AG04449 (cell line): ENCODE data around the gene CMIP.

Experiments
- CTCF ChIA-PET: fragments of 350-600 bp; formaldehyde crosslinking; extraction: SDS; loops from one replicate; lab custom pipeline; 2021; ENCODE audit warnings: antibody characterized with exemption; lab: Yijun Ruan, JAX
- POLR2A ChIA-PET: fragments of 400-600, 350-600 bp; formaldehyde crosslinking; extraction: SDS; loops from one replicate; lab custom pipeline; 2020; ENCODE audit warnings: antibody characterized with exemption, inconsistent platforms; lab: Yijun Ruan, JAX
- DNase-seq: peaks from one replicate; pipeline ENCODE4 v3.0.0-alpha.2; 2010; ENCODE audit warnings: low read depth, low spot score
- H3K4me3 ChIP-seq: 2 replicates; pipeline ENCODE4 v1.5.1; 2011; ENCODE audit warnings: low read depth, mild to moderate bottlenecking, control low read depth, low read length
- TF ChIP-seq, protein P1 (sequence below): IDR thresholded peaks from one replicate; pipeline ENCODE4 v1.5.1; 2011; ENCODE audit warnings: mild to moderate bottlenecking, moderate library complexity, low read length, control low read depth, inconsistent platforms; ENCODE audit not compliant: insufficient read depth; ENCODE audit errors: missing control alignments

CMIP gene

GRCh38 chr16:81609323-81609892 lies 164.8 kb downstream of the CMIP start:
- ChIA-PET POLR2A (no interaction called here), CTCF (interaction anchor here (0.6 to 1.4 kb wide), 4 partner anchors 14 to 224 kb away, joined by 3 read pairs; no protein-coding TSS in a partner anchor)
- no peak for DNase-seq
- TF ChIP-seq, protein P1, sequence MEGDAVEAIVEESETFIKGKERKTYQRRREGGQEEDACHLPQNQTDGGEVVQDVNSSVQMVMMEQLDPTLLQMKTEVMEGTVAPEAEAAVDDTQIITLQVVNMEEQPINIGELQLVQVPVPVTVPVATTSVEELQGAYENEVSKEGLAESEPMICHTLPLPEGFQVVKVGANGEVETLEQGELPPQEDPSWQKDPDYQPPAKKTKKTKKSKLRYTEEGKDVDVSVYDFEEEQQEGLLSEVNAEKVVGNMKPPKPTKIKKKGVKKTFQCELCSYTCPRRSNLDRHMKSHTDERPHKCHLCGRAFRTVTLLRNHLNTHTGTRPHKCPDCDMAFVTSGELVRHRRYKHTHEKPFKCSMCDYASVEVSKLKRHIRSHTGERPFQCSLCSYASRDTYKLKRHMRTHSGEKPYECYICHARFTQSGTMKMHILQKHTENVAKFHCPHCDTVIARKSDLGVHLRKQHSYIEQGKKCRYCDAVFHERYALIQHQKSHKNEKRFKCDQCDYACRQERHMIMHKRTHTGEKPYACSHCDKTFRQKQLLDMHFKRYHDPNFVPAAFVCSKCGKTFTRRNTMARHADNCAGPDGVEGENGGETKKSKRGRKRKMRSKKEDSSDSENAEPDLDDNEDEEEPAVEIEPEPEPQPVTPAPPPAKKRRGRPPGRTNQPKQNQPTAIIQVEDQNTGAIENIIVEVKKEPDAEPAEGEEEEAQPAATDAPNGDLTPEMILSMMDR: no peak
- H3K4me3 ChIP-seq: no peak overlapping the region

- H3K4me3 ChIP-seq: no peak overlapping the region
- DNase-seq: no peak
- ChIA-PET CTCF (interaction anchor here (1.2 to 1.4 kb wide), 2 partner anchors 13 to 21 kb away, joined by 3 read pairs; no protein-coding TSS in a partner anchor), POLR2A (no interaction called here)
- TF ChIP-seq, protein P1: no peak
These were observed 165.7 kb downstream of the CMIP start for GRCh38 chr16:81610144-81610842.

DNA sequence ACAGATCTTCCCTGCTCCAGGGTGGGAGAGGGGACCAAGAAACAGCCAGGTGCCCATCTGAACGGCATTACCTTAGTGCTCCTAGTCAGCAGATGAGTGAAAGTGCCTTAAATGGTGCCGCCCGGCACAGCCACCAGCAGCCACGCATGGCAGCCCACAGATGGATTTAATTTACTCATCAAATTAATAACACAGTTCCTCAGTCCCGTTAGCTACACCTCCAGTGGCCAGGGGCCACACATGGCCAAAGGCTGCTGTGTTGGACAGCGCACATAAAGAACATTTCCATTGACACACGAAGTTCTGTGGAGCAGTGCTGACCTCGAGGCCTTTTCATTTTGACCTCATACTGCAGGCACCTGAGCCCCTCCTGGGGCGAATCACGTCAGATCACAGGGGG lies 166.3 kb downstream of the CMIP start:
- POLR2A ChIA-PET: no interaction called here
- CTCF ChIA-PET: interaction anchor here (1.2 to 3.2 kb wide), 2 partner anchors 11 to 20 kb away, joined by 3 to 18 read pairs; no protein-coding TSS in a partner anchor
- no peak overlapping the region for H3K4me3 ChIP-seq
- TF ChIP-seq, protein P1: no peak
- DNase-seq: no peak

- H3K4me3 ChIP-seq: no peak overlapping the region
- CTCF ChIA-PET: interaction anchor here (3.2 kb wide), 1 partner anchor 10 kb away, joined by 18 read pairs; no protein-coding TSS in a partner anchor
- no peak for DNase-seq
- POLR2A ChIA-PET: no interaction called here
- TF ChIP-seq, protein P1: no peak
These were observed 167.1 kb downstream of the CMIP start for GRCh38 chr16:81611721-81612120.

GRCh38 chr16:81612351-81613163 lies 167.9 kb downstream of the CMIP start:
- POLR2A ChIA-PET: no interaction called here
- TF ChIP-seq, protein P1: no peak
- DNase-seq: no peak
- H3K4me3 ChIP-seq: no peak overlapping the region
- CTCF ChIA-PET: interaction anchor here (0.9 to 3.2 kb wide), 2 partner anchors 9 to 208 kb away, joined by 3 to 18 read pairs; no protein-coding TSS in a partner anchor

DNA sequence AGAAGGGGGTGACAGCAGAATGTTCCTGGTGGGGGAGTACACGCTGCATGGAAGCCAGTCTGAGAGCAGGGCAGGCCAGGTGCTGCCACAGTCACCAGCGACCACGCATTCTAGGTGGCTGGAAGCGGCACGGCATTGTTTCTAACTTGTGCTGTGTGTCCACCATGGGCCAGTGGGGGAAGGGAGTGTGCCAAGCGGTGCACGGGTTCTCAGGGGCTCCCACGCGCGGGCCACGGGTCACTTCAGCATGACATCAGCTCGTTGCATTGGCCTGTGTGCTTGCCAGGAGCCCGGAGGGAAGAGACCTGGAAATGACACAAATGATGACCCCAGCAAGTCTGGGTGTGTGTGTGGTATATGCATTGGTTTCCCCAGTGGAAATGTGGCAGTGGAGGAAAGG lies 169.6 kb downstream of the CMIP start:
- no peak overlapping the region for H3K4me3 ChIP-seq
- TF ChIP-seq, protein P1: no peak
- DNase-seq: no peak
- CTCF ChIA-PET: interaction anchor here (3.2 kb wide), 1 partner anchor 8 kb away, joined by 18 read pairs; no protein-coding TSS in a partner anchor
- POLR2A ChIA-PET: no interaction called here
